H1 (cell line): ENCODE data around the gene EIF3B. TPM values are rescaled to one million over a fixed set of nuclear protein-coding genes. Genes with fewer than 3 reads are reported as not detected.

Source experiments
- CBX5 ChIP-seq: fragments of 300-800, 300-1000 bp; sonication (generic); IDR thresholded peaks from 2 replicates; pipeline ENCODE4 v1.7.1; 2016; ENCODE audit warnings: antibody characterized with exemption, low read length, low read depth
- HDAC2 ChIP-seq, 2 experiments: fragments of 300-600 bp in 1 of 2; sonication (generic) in 1 of 2; IDR thresholded peaks; 2 replicates each; pipeline ENCODE4 v1.6.1; 2011 to 2012; ENCODE audit warnings: low read depth in 2 of 2, low read length in 2 of 2, mild to moderate bottlenecking in 2 of 2, moderate library complexity in 2 of 2, borderline replicate concordance in 1 of 2, inconsistent platforms in 1 of 2
- JUND ChIP-seq: IDR thresholded peaks from 2 replicates; pipeline ENCODE4 v1.6.1; 2011; ENCODE audit warnings: mild to moderate bottlenecking, improper control_type of control experiment, low read length
- NANOG ChIP-seq: IDR thresholded peaks from 2 replicates; pipeline ENCODE4 v1.6.1; 2011; ENCODE audit warnings: low read length, low read depth, mild to moderate bottlenecking, inconsistent platforms; ENCODE audit not compliant: insufficient read depth, poor library complexity, severe bottlenecking
- RNF2 ChIP-seq: fragments of 200-900, 300-1000 bp; sonication (generic); IDR thresholded peaks from 2 replicates; pipeline ENCODE4 v1.7.1; 2016; ENCODE audit warnings: borderline replicate concordance, low read depth, mild to moderate bottlenecking, antibody characterized with exemption, low read length; ENCODE audit not compliant: poor library complexity, severe bottlenecking; ENCODE audit errors: missing control alignments
- SIN3A ChIP-seq, 2 experiments: IDR thresholded peaks in 1 of 2; conservative IDR thresholded peaks in 1 of 2; 2 replicates each; pipeline ENCODE4 v1.6.1; 2011 to 2012; ENCODE audit warnings: low read length in 2 of 2, improper control_type of control experiment in 1 of 2, low read depth in 1 of 2, mild to moderate bottlenecking in 1 of 2
- SIX5 ChIP-seq: IDR thresholded peaks from 2 replicates; pipeline ENCODE4 v1.6.1; 2011; ENCODE audit warnings: mild to moderate bottlenecking, low read depth, low read length
- USF2 ChIP-seq: IDR thresholded peaks from 2 replicates; pipeline ENCODE4 v1.6.1; 2011; ENCODE audit warnings: low read length, improper control_type of control experiment
- polyA plus RNA-seq, 7 experiments: library from polyadenylated mRNA; depleted of rRNA in 3 of 7; stranded (reverse) in 5 of 7; unstranded in 2 of 7; fragments of >200 nt in 5 of 7; fragments of 200-250 nt in 2 of 7; gene quantifications; 1 replicate in 5 of 7; 2 replicates in 1 of 7; 4 replicates in 1 of 7; pipeline versions ENCODE4 v1.2.1 to v1.2.3, GENCODE V29; 2011 to 2013; ENCODE audit warnings: missing spikeins in 2 of 7, mixed read lengths in 2 of 7
- total RNA-seq: library from RNA; stranded (reverse); fragmentation: NEBNext Ultra II Directional; extraction: Animal tissue kit (Norgen Biotek cat#: 25700); gene quantifications from 2 replicates; pipeline ENCODE4 v1.2.1, GENCODE V29; 2021

The EIF3B gene
- total and polyA plus RNA-seq, 2 of the 8 experiments (the other 6 are each of a cell fraction or from before 2014, with no cell fraction given), result 167 to 316 TPM

- TF ChIP-seq RNF2 (no peak), USF2 (no peak), SIX5 (no peak), HDAC2 (IDR thresholded peaks at IDR 0.05; ENCODE audit: borderline replicate concordance in 1 of 2, low read depth in 2 of 2, low read length in 2 of 2) (no peak), SIN3A (conservative IDR thresholded peaks at IDR 0.05 in 1 of 2, IDR thresholded peaks at IDR 0.05 in 1 of 2; ENCODE audit: low read depth in 1 of 2, low read length in 2 of 2) (no peak), CBX5 (no peak), JUND (no peak), NANOG (no peak)
- TF ChIP-seq, all 59 proteins: peak for 0
Observed at GRCh38 chr7:2417981-2418481, 63.4 kb downstream of the EIF3B start (continued).
